Gastrocnemius medialis (tissue), 4 donors: ENCODE results near the gene ROBO1. TPM values are rescaled to one million over a fixed set of nuclear protein-coding genes. Genes with fewer than 3 reads are reported as not detected.

Source experiments
- ATAC-seq, 2 donors: fragments of 150-250 bp; one replicate each; pipeline ENCODE4 v1.9.1; 2016
- DNase-seq, 2 donors: peaks; one replicate each; pipeline ENCODE4 v3.0.0-alpha.2; 2019
- H3K27ac ChIP-seq, 4 donors: fragments of 200-600 bp; sonication (generic); 1 replicate in 1 of 4; 2 replicates in 3 of 4; pipeline ENCODE4 v1.5.1; 2016 to 2018; ENCODE audit warnings: mild to moderate bottlenecking in 2 of 4, moderate library complexity in 1 of 4
- H3K27me3 ChIP-seq, 3 donors: fragments of 200-600 bp; sonication (generic) in 2 of 3; 1 replicate in 1 of 3; 2 replicates in 2 of 3; pipeline versions ENCODE4 v1.5.1 to v1.6.0; 2016 to 2019; ENCODE audit warnings: mild to moderate bottlenecking in 1 of 3, moderate library complexity in 1 of 3
- H3K36me3 ChIP-seq, 2 donors: fragments of 200-600 bp; sonication (generic) in 1 of 2; one replicate each; pipeline ENCODE4 v1.5.1; 2017 to 2018
- H3K4me1 ChIP-seq, 2 donors: fragments of 200-600 bp; sonication (generic) in 1 of 2; one replicate each; pipeline ENCODE4 v1.5.1; 2016 to 2017; ENCODE audit warnings: mild to moderate bottlenecking in 2 of 2
- H3K4me3 ChIP-seq, 4 donors: fragments of 200-600 bp; sonication (generic) in 3 of 4; 1 replicate in 1 of 4; 2 replicates in 3 of 4; pipeline ENCODE4 v1.5.1; 2016 to 2019; ENCODE audit warnings: mild to moderate bottlenecking in 2 of 4
- H3K9me3 ChIP-seq, 3 donors: fragments of 200-600 bp; sonication (generic) in 2 of 3; 1 replicate in 1 of 3; 2 replicates in 2 of 3; pipeline ENCODE4 v1.5.1; 2016 to 2019
- POLR2A ChIP-seq, 2 donors: fragments of 450-650 bp; IDR thresholded peaks; one replicate each; pipeline ENCODE4 v1.6.1; 2017; ENCODE audit warnings: antibody characterized with exemption in 2 of 2, mild to moderate bottlenecking in 2 of 2, moderate library complexity in 2 of 2
- in situ Hi-C, 4 donors: fragments of 200-750 bp; cut with MboI; loops; one replicate each; pipeline versions ENCODE4 v1.15.0 to v1.8.0; 2017; ENCODE audit warnings: low sequenced_read_pairs in 4 of 4
- intact Hi-C: fragments of 100-400 bp; cut with DNase I; formaldehyde crosslinking; loops from one replicate; pipeline ENCODE4 v1.15.1; 2023; ENCODE audit warnings: low total_unique reads
- total RNA-seq, 4 donors: library from RNA; depleted of rRNA; stranded (reverse); fragments of >200 nt; gene quantifications; one replicate each; pipeline versions ENCODE4 v1.1.0 to v1.2.3, GENCODE V29; 2016
- TF ChIP-seq, protein P1 (sequence below), 5 experiments: fragments of 450-650 bp in 3 of 5; fragments of 200-600 bp in 2 of 5; sonication (generic) in 2 of 5; IDR thresholded peaks in 4 of 5; conservative IDR thresholded peaks in 1 of 5; 1 replicate in 4 of 5; 2 replicates in 1 of 5; pipeline ENCODE4 v1.5.1; 2016 to 2019; ENCODE audit warnings: antibody characterized with exemption in 5 of 5, mild to moderate bottlenecking in 3 of 5, moderate library complexity in 3 of 5

Gene ROBO1
- total RNA-seq, 4 donors from 2014 or later = 4.2 to 16.0 (median 9.5) TPM

DNA sequence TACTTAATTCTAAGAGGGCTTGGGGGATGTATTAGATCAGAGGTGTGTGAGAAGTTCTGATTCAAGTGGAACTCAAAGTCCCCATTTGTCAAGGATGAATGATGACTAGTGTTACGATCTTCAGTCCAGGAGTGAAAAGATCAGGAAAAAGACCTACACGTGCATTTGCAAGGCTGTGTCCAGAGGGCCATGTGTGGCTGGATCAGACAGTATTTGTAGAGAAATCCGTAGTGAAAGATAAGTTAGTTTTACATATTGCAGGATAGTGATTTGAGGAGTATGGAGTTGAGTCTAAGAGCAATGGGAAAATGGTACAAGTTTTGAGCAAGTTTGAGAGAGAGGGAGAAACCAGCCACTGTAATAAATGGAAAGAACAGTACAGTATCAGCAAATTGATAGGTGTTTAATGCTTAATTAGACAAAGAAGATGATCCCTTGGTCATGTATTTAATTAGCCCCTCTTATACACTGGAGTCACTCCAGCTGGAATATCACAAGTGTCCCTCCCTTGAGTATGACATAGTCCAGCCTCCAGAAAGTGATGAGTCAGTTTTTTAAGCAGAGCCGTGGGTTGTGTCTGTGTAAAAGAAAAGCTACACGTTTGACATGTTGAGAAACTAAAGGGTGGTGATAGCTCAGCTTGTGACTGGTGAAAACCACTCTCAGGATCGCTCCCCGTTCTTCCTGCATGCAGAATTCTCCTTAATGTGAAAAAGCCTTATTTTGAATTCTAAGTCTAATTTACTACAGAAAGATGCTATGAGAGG, 348.8 kb downstream of the ROBO1 start:
- Histone ChIP-seq H3K27me3 (no peaks in the 10 kb centered on the region), H3K4me3 (no peak overlapping the region), H3K27ac (no peak overlapping the region), H3K36me3 (no peaks in the 10 kb centered on the region), H3K4me1 (peaks cover 0 to 2% of the 10 kb centered on the region in 2 donors), H3K9me3 (no peaks in the 10 kb centered on the region)
- intact Hi-C loops (no loop called here), in situ Hi-C loops (no loop called here)
- ATAC-seq = no peak
- no peak for DNase-seq
- TF ChIP-seq POLR2A (IDR thresholded peaks at IDR 0.05) = no peak
- TF ChIP-seq, protein P1, sequence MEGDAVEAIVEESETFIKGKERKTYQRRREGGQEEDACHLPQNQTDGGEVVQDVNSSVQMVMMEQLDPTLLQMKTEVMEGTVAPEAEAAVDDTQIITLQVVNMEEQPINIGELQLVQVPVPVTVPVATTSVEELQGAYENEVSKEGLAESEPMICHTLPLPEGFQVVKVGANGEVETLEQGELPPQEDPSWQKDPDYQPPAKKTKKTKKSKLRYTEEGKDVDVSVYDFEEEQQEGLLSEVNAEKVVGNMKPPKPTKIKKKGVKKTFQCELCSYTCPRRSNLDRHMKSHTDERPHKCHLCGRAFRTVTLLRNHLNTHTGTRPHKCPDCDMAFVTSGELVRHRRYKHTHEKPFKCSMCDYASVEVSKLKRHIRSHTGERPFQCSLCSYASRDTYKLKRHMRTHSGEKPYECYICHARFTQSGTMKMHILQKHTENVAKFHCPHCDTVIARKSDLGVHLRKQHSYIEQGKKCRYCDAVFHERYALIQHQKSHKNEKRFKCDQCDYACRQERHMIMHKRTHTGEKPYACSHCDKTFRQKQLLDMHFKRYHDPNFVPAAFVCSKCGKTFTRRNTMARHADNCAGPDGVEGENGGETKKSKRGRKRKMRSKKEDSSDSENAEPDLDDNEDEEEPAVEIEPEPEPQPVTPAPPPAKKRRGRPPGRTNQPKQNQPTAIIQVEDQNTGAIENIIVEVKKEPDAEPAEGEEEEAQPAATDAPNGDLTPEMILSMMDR (IDR thresholded peaks at IDR 0.05 in 4 of 5, conservative IDR thresholded peaks at IDR 0.05 in 1 of 5) = no peak

DNA sequence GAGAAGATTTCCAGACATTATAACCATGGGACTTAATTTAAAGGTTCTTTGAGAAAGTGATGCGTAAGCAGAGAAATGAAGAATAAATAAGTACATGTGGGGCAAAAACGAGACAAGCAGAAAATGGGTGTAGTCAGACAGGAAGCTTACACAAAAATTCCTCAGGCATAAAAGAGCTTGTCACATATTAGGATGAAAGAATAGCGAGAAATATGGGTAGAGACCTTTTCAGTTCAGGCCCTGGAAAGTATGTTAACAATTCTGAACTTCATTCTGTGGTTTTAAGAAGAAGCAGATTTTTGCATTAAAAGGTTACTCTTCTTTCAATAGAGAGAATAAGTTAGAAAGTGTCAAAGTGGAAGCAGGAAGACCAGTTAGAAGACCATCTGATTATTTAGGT, 352.4 kb downstream of the ROBO1 start:
- no peaks in the 10 kb centered on the region for H3K27me3 ChIP-seq
- H3K9me3 ChIP-seq = no peaks in the 10 kb centered on the region
- ATAC-seq (no peak), DNase-seq (no peak)
- H3K4me3 ChIP-seq = no peak overlapping the region
- intact Hi-C loops (no loop called here), in situ Hi-C loops (no loop called here)
- H3K36me3 ChIP-seq = no peaks in the 10 kb centered on the region
- no peak overlapping the region for H3K27ac ChIP-seq
- TF ChIP-seq POLR2A (IDR thresholded peaks at IDR 0.05) = no peak
- TF ChIP-seq, protein P1 (IDR thresholded peaks at IDR 0.05 in 4 of 5, conservative IDR thresholded peaks at IDR 0.05 in 1 of 5) = no peak
- H3K4me1 ChIP-seq = peaks cover 0 to 3% of the 10 kb centered on the region in 2 donors

DNA sequence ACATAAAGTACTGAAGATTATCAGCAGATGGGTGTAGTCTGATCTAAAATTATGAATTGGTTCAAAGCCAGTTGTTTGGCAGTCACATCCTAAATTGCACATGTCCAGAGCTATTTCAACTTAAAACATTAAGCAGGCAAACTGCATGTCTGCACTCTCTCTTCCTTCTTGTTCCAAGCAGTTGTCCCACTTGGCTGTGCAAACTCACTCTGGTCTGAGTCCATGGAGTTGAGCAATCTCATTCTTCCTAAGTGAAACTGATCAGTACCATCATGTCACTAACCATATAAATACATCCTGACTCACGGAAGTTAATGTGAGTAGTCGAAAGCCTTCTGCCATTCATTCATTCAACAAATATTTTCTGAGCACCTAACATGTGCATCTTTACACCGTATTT, 353.0 kb downstream of the ROBO1 start:
- Histone ChIP-seq H3K4me1 (peaks cover 0 to 3% of the 10 kb centered on the region in 2 donors), H3K36me3 (no peaks in the 10 kb centered on the region), H3K9me3 (no peaks in the 10 kb centered on the region), H3K27ac (no peak overlapping the region), H3K4me3 (no peak overlapping the region), H3K27me3 (no peaks in the 10 kb centered on the region)
- ATAC-seq (peak; percentile 100), DNase-seq (peak; percentile 62 to 78)
- TF ChIP-seq, protein P1 (IDR thresholded peaks at IDR 0.05 in 4 of 5, conservative IDR thresholded peaks at IDR 0.05 in 1 of 5) = no peak
- no peak for TF ChIP-seq POLR2A (IDR thresholded peaks at IDR 0.05)
- in situ Hi-C loops = no loop called here
- intact Hi-C loops = no loop called here

DNA sequence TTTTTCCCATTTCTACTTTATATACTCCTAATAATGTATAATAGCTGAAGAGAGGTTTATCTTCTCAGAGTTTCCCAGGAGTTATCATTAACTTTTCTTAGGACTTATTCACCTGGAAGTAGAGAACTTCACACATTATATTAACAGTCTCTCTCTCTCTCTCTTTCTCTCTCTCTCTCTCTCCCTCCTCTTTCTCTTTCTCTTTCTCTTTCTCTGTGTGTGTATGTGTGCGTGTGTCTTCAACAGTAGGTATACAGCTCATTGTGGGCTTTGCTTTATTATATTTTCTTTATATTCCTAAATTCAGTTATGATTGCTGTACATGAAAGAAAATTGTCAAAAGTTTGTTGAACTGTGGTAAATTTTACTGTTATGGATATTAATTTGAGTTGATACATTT, 353.8 kb downstream of the ROBO1 start:
- Histone ChIP-seq H3K4me3 (no peak overlapping the region), H3K9me3 (no peaks in the 10 kb centered on the region), H3K27me3 (no peaks in the 10 kb centered on the region), H3K36me3 (no peaks in the 10 kb centered on the region), H3K27ac (no peak overlapping the region), H3K4me1 (peaks cover 0 to 3% of the 10 kb centered on the region in 2 donors)
- in situ Hi-C loops = no loop called here
- intact Hi-C loops = no loop called here
- DNase-seq = no peak
- ATAC-seq = no peak
- no peak for TF ChIP-seq POLR2A (IDR thresholded peaks at IDR 0.05)
- TF ChIP-seq, protein P1 (IDR thresholded peaks at IDR 0.05 in 4 of 5, conservative IDR thresholded peaks at IDR 0.05 in 1 of 5) = no peak
